Left renal pelvis (tissue), 4 donors: ENCODE results near the gene SCAMP5. TPM values are rescaled to one million over a fixed set of nuclear protein-coding genes. Genes with fewer than 3 reads are reported as not detected.

Experiments
- DNase-seq, 4 donors: peaks; one replicate each; pipeline ENCODE4 v3.0.0-alpha.2; 2013; ENCODE audit warnings: low read depth in 4 of 4, low spot score in 3 of 4
- polyA plus RNA-seq, 4 donors: library from polyadenylated mRNA; unstranded; fragments of 120-200 nt; gene quantifications; one replicate each; pipeline ENCODE4 v1.2.1, GENCODE V29; 2013; ENCODE audit not compliant: insufficient read length in 4 of 4

The SCAMP5 gene
- polyA plus RNA-seq, 4 donors = 17.9 to 29.0 (median 20.8) TPM

GRCh38 chr15:75019916-75020315 lies 24.6 kb downstream of the SCAMP5 start:
- no peak for DNase-seq

GRCh38 chr15:75021341-75021740 lies 26.0 kb downstream of the SCAMP5 start:
- no peak for DNase-seq

DNA sequence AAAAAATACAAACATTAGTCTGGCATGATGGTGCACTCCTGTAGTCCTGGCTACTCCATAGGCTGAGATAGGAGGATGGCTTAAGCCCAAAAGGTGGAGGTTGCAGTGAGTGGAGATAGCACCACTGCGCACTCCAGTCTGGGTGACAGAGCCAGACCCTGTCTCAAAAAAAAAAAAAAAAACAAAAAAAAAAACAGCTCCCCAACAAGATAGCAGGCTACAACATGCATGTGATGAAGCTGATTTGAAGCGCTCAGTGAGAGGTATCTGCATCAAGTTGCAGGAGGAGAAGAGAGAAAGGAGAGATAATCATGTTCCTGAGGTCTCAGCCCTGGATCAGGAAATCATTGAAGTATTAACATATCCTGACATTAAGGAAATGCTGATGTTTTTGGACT lies 27.4 kb downstream of the SCAMP5 start:
- no peak for DNase-seq

DNA sequence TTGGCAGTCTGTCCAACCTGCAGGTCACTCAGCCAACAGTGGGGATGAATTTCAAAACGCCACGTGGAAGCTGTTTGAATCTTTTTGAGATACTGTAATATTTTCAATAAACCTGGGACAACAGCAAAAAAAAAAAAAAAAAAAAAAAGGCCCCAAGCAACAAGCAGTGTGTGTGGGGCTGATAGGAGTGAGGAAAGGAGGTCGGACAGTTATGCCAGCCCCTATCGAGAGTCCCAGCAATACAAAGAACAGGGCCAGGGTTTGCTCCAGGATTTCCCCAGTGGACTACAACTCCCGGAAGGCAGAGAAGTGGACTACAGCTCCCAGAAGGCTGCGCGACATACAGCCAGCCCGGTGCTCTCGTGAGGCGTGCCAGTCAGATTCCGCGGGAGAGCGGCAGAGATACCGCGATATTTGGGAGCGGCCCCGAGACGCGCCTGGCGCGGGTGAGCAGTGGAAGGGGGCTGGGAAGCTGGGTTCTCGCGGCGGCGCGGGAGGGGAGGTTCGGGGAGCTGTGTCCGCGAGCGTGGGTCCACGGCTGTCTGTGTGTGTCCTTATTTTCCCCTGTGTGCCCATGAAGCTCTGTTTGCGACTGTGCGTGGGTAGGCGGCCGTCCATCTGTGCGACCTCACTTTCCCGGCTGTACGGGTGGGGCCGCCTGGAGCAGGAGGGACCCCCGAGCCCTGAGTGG lies 28.0 kb downstream of the SCAMP5 start, which contains the start of gene PPCDC:
TSS of gene PPCDC (plus strand) at position 410 of the 691 bp plus-strand sequence. CDS start 4,729 bp downstream, outside the sequence.
- peak; percentile 83 to 93 (median 90) for DNase-seq

DNA sequence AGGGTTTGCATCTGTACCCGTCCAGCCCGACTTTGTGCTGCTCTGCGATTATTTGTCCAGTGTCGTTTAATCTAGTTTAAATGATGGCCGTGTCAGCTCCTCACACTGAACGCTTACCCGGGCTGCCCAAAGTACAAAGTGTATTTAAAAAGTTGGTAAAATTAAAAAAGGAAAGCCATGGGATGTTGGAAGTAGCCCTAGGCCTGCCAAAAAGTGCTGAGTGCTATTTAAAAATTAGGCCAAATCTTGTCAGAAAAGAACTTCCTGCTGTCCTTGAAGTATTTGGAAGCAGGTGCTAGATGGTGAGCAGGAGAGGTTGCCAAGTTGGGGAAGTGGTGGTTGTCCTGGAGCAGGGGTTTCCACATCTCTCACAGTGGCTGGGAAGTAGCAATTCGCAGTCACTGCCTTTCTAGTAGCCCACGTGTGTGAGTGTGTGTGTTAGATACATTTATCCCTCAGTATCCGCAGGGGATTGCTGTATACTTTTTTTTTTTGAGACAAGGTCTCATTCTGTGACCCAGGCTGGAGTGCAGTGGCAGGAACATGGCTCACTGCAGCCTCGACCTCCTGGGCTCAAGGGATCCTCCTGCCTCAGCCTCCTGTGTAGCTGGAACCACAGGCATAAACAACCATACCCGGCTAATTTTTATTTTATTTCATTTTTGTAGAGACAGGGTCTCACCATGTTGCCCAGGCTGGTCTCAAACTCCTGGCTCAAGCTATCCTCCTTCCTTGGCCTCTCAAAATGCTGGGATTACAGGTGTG lies 28.7 kb downstream of the SCAMP5 start:
- no peak for DNase-seq

DNA sequence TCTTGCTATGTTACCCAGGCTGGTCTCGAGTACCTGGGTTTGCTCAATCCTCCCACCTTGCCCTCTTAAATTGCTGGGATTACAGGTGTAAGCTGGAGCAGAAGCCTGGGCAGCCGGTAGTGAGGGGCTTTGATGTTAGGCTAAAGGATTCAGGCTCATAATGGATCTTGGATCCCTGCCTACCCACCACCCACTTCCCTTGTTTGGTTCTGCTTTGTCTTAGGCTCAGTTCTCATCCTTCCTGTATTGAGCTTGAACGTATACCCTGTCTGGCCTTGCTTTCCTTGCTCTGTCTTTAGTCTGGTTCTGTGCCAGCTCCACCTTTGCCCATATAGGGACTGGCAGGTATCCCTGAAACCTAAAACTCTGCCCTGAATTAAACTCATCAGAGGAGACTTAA lies 29.7 kb downstream of the SCAMP5 start:
- no peak for DNase-seq

DNA sequence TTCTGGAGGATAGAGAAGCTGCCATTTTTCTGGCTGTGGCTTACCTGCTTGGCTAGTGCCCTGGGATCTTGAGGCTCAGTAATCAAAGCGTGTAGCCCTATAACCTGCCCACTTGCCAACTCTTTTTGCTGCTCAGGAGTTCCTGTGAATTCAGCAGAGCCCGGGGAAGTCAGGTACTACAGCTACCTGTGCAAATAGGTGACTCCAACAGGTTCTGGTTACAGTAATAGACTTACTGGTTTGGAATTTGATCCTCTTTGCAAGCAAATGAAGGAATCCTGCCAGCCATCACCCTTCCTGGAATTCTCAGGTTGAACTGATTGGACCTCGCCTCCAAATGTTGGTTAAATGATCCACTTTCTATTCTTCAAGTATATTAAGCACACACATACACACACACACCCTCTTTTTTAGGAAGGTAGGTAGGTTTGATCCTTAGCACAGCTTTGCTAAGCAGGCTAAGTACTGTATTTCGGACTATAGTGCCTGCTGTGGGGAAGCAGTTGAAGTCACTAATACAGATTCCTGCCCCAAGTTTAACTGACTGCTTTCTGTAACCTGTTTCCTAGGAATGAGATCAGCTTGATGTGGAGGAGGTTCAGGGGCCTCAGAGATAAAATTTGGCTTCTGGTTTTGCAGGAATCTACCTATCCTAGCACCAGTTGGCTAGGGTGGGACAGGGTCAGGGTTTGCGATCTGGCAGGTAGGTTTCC lies 30.3 kb downstream of the SCAMP5 start:
- no peak for DNase-seq

- DNase-seq = no peak
Measured at GRCh38 chr15:75027551-75027950, 32.2 kb downstream of the SCAMP5 start.

DNA sequence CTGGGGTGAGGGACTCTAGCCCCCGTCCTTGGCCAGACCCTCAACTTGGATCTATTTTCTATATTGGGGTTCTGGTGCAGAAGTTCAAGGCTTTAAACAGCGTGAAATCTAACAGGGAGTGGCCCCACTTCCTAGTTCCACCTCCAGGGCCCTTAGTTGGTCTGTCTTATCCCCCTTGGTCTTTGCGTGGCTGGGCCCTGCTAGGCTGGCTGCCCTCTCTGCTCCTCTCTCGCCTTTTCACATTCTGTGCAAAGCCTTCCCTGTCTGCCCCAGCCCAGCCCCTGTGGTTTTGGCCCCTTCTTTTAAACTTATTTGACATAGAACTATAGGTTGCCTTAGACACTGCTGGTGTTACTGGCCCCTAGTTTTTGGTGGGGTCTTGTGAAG lies 33.6 kb downstream of the SCAMP5 start:
- no peak for DNase-seq

GRCh38 chr15:75029378-75030022 lies 34.1 kb downstream of the SCAMP5 start:
- DNase-seq = peak in 2 of 4 donors; percentile 69

DNA sequence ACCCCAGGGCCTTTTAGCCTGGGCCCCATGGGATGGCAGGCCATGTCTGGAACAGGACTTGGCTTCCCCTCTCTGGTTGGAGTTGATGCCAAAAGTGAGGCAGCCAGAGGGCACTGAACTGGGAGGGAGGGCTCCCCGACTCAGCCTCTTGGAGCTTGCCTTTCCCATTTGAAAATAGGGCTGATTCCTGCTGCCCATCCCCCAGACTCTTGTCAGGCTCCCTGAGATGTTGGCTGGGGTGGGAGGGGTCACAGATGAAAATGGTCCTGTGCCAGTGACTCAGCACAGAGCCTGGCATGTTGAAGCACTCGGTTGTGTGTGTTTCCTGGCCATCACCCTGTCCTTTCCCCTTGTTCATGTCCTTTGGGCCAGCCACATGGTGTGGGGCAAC lies 34.7 kb downstream of the SCAMP5 start:
- no peak for DNase-seq

DNA sequence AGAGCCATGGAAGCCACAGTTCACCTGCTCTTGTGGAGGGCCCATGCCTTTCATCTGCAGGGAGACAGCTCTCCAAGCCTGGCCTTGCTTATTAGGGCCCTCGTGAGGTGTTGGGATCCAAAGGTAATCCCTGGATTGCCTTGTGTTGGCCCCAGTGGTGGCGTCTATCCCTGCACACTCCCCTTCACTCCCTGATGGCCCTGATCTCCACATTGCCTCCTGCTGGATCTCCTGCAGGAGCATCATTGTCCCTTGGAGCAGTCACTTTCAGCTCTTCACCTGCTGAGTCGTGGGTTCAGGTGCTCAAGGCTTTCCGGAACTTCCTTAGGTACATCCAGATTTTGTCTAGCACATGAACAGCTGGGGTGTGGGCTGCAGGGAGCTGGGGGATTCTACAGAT lies 35.1 kb downstream of the SCAMP5 start:
- no peak for DNase-seq

- DNase-seq = no peak
Measured at GRCh38 chr15:75031848-75032247, 36.5 kb downstream of the SCAMP5 start.

DNA sequence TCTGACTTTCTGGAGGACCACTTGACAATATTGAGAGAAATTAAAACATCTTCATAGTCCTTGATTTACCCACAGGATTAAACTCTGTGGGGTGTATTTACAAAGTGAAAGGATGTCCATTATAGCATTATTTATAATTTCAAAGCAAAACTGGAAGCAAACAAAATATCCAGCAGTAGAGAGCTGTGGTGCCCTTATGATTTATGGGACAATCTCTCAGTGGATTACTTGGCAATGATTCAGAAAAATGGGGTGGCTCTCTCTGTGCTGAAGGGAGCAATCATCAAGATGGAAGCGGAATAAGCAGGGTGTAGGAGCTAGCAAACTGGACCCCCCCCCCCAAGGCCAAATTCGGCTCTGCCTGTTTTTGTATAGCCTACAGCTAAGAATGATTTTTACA lies 37.0 kb downstream of the SCAMP5 start:
- no peak for DNase-seq

DNA sequence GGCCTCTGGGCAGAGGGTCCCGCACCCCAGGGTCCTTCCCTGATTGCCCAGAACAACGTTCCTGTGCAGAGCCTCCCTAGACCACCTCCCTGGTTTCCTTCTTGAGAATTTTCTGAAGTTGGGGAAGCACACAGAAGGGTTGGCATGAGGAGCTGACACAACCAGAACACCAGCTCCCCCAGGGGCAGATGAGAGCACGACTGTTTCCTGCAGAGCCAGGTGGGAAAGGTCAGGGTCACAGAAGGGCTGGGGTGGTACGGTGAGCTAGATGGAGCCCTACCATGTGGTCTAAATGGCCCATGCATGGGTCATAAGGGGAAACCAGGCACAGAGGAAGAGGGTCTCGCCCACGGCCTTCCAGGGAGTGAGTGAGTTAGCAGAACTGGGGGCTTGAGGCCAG lies 38.4 kb downstream of the SCAMP5 start:
- DNase-seq = no peak

- no peak for DNase-seq
Measured at GRCh38 chr15:75034615-75035014, 39.3 kb downstream of the SCAMP5 start.

- no peak for DNase-seq
Measured at GRCh38 chr15:75036212-75036616, 40.9 kb downstream of the SCAMP5 start.

DNA sequence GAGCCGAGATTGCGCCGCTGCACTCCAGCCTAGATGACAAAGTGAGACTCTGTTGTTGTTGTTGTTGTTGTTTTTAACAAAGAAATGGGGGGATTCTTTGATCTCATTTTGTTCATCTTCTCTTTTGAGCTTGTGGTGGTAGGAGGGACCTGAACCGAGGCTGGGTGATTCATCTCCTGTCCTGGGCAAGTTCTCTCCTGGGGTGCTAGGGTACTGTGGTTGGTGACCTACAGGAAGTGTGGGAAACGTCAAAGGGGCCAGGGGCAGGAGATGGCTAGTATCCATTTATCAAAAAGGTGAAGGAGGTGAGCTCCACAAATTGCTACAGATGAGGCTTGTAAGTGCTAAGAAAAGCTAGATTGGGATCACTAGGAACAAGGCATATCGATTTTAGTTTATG lies 42.3 kb downstream of the SCAMP5 start:
- DNase-seq = no peak

GRCh38 chr15:75038231-75038630 lies 42.9 kb downstream of the SCAMP5 start:
- no peak for DNase-seq

DNA sequence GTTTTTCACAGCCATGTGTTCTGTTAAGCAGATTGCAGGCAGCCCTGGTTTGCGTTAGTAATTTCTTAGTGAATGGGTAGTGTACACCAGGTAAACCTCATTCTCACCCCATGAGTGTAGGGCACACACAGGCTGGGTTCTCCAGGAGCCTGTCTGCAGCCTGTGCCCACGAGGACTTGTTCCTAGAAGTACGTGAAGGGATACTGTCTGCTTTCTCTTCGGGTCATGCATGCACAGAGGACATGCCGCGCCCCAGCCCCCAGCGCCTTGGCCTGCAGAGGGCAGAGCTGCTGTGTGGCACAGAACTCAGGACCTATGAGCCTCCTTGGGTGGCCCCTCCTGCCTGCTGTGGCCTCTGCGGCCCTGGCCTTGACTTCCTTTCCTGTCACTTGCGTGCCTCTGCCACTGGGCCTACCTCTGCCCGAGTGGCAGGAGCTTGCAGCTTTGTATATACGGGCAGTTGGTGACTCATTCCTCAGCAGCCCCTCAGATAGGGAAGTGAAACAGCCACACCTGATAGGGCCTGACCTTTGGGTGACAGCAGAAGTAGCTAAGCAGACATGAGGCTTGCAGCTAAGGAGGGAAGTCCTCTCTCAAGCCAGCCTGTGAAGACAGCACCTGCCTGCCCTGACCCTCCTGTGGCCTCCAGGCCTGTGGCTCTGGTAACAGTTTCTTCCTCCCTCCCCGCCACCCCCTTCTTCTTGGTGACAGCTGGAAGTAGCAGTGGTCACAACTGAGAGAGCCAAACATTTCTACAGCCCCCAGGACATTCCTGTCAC lies 47.6 kb downstream of the SCAMP5 start:
- DNase-seq = no peak
